GOT3 (cell line): ENCODE measurements around the gene COP1.

Experiments used
- DNase-seq: peaks from one replicate; lab custom pipeline; 2025; ENCODE audit warnings: mixed read lengths; lab: John Stamatoyannopoulos, UW

COP1 gene

GRCh38 chr1:175968486-175969172, 238.5 kb downstream of the COP1 start:
- DNase-seq, result no peak

- DNase-seq, result no peak
These were observed 243.3 kb downstream of the COP1 start for GRCh38 chr1:175963740-175964139.

GRCh38 chr1:175960169-175960568, 246.9 kb downstream of the COP1 start:
- no peak for DNase-seq

- no peak for DNase-seq
These were observed 255.5 kb downstream of the COP1 start for GRCh38 chr1:175951627-175952026.

GRCh38 chr1:175947771-175948170, 259.3 kb downstream of the COP1 start:
- DNase-seq, result no peak

- DNase-seq, result no peak
These were observed 262.5 kb downstream of the COP1 start for GRCh38 chr1:175944591-175944990.

GRCh38 chr1:175941164-175941563, 265.9 kb downstream of the COP1 start:
- DNase-seq, result no peak

GRCh38 chr1:175936736-175937135, 270.4 kb downstream of the COP1 start:
- no peak for DNase-seq

GRCh38 chr1:175935566-175936115, 271.4 kb downstream of the COP1 start:
- no peak for DNase-seq

- no peak for DNase-seq
These were observed 271.9 kb downstream of the COP1 start for GRCh38 chr1:175935166-175935565.

GRCh38 chr1:175933801-175934200, 273.3 kb downstream of the COP1 start:
- no peak for DNase-seq

GRCh38 chr1:175927944-175928343, 279.1 kb downstream of the COP1 start:
- no peak for DNase-seq

- DNase-seq, result no peak
These were observed 284.7 kb downstream of the COP1 start for GRCh38 chr1:175922254-175922881.

GRCh38 chr1:175920381-175920780, 286.7 kb downstream of the COP1 start:
- no peak for DNase-seq

GRCh38 chr1:175919001-175919400, 288.1 kb downstream of the COP1 start:
- DNase-seq, result no peak

GRCh38 chr1:175918364-175918801, 288.7 kb downstream of the COP1 start:
- DNase-seq, result no peak

- no peak for DNase-seq
These were observed 293.0 kb downstream of the COP1 start for GRCh38 chr1:175914115-175914514.

GRCh38 chr1:175911138-175911537, 295.9 kb downstream of the COP1 start:
- DNase-seq, result no peak

GRCh38 chr1:175906370-175906769, 300.7 kb downstream of the COP1 start:
- DNase-seq, result no peak

GRCh38 chr1:175904808-175905207, 302.3 kb downstream of the COP1 start:
- DNase-seq, result no peak

GRCh38 chr1:175902281-175902680, 304.8 kb downstream of the COP1 start:
- DNase-seq, result no peak

- no peak for DNase-seq
These were observed 305.8 kb downstream of the COP1 start for GRCh38 chr1:175901076-175901836.

- no peak for DNase-seq
These were observed 306.9 kb downstream of the COP1 start for GRCh38 chr1:175900171-175900570.
